ENCODE results near the gene BIN2. TPM values are rescaled to one million over a fixed set of nuclear protein-coding genes. Genes with fewer than 3 reads are reported as not detected.

The BIN2 gene
- total and polyA plus RNA-seq, 9 of the 15 experiments (the other 6 are each of a cell fraction or from before 2014, with no cell fraction given), result 0.04 to 0.39 (median 0.25) TPM; not detected in 1

- Histone ChIP-seq H3K4me3 (no peak overlapping the region), H4K20me1 (replicated peaks; ENCODE audit: control insufficient read depth, insufficient read depth, low read length) (no peaks in the 10 kb centered on the region), H3K79me2 (ENCODE audit: control insufficient read depth, insufficient read depth, low read length) (no peaks in the 10 kb centered on the region), H3K4me1 (replicated peaks in 1 of 2; ENCODE audit: control insufficient read depth in 2 of 2, insufficient read depth in 2 of 2, low read length in 2 of 2) (peaks cover 8 to 14% of the 10 kb centered on the region in 2 experiments; a peak in 4 of 5 replicates), H3K27ac (ENCODE audit: extremely low read depth, low read depth, low read length) (no peak overlapping the region), H3K9ac (ENCODE audit: insufficient read depth in 1 of 2, low read depth in 2 of 2, low read length in 2 of 2) (peak overlapping the region in 1 of 2 experiments; percentile 31; a peak in 1 of 4 replicates), H3K4me2 (ENCODE audit: insufficient read depth, low read length) (no peak overlapping the region), H3K27me3 (ENCODE audit: control insufficient read depth in 2 of 2, insufficient read depth in 2 of 2, low read length in 2 of 2) (no peaks in the 10 kb centered on the region), H2AFZ (ENCODE audit: low read depth, low read length) (no peak overlapping the region), H3K36me3 (ENCODE audit: control insufficient read depth, insufficient read depth, low read length) (no peaks in the 10 kb centered on the region), H3K9me1 (ENCODE audit: control insufficient read depth, insufficient read depth, low read length) (no peaks in the 10 kb centered on the region), H3K9me3 (replicated peaks; ENCODE audit: control insufficient read depth, insufficient read depth, low read depth, low read length) (no peaks in the 10 kb centered on the region)
- BruUV-seq (replicated peaks), result no TSS peak
- ChIA-PET POLR2A (interaction anchor here (0.6 to 1.2 kb wide), 2 partner anchors 45 to 363 kb away, joined by 3 to 6 read pairs; no protein-coding TSS in a partner anchor), CTCF (ENCODE audit: low intra/inter-chr PET ratio) (no interaction called here)
- intact Hi-C loops (cut with micrococcal nuclease), result no loop called here
- in situ Hi-C loops (cut with MboI), result no loop called here
- ATAC-seq (peak; percentile 16; the same call in 1 of the 3 replicates), FAIRE-seq (no peak), DNase-seq (ENCODE audit: extremely low read depth in 1 of 4, low spot score in 3 of 4) (no peak)
- TF ChIP-seq NFE2 (IDR thresholded peaks at IDR 0.05; ENCODE audit: low read depth) (0 out of 2 replicates have a peak, but pooled peaks have one; percentile 11), KAT7 (CRISPR knock-in tag; IDR thresholded peaks at IDR 0.05; ENCODE audit: borderline replicate concordance) (no peak), LCOR (CRISPR knock-in tag; IDR thresholded peaks at IDR 0.05) (no peak), CREB1 (IDR thresholded peaks at IDR 0.05) (no peak), CREB1 (CRISPR knock-in tag; IDR thresholded peaks at IDR 0.05) (no peak), E2F4 (CRISPR knock-in tag; IDR thresholded peaks at IDR 0.05; ENCODE audit: low read depth) (no peak), ETV6 (IDR thresholded peaks at IDR 0.05; ENCODE audit: borderline replicate concordance in 1 of 2, low read depth in 2 of 2, low read length in 1 of 2) (no peak), ETV6 (CRISPR knock-in tag; IDR thresholded peaks at IDR 0.05; ENCODE audit: borderline replicate concordance) (no peak)
- 29% methylated on average over 4 of the region's 4 CpGs for WGBS (ENCODE audit: insufficient coverage, low coverage, missing lambda C conversion rate)
Measured at GRCh38 chr12:51348116-51348515, 24.1 kb upstream of the BIN2 start.

Data from K562 (cell line).